ENCODE results near the gene KCTD20. TPM values are rescaled to one million over a fixed set of nuclear protein-coding genes. Genes with fewer than 3 reads are reported as not detected.

KCTD20 gene
- polyA plus RNA-seq, 1 donor from 2014 or later: 35.4 TPM

DNA sequence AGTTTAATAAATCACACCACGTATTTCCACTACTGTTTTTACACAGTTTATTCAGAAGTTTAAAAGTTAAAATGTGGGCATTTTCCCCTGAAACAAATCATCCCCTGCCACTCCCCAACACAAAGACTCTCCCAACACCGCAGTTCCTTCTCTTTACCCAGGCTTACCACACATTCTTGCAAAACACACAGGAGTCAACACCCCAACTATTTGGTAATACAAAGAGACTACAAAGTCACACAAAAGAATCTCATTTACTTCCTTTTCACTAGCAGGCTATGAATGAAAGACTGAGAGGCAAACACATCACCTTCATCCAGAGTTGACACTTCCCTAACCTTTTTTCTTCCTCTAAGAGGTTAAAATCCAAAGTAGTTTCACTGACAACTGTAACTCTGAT, 51.1 kb downstream of the KCTD20 start:
- H3K4me1 Mint-ChIP-seq: peaks cover 2 to 5% (median 4%) of the 10 kb centered on the region in 3 donors
- H3K27me3 Mint-ChIP-seq: no peaks in the 10 kb centered on the region
- peaks cover 14% of the 10 kb centered on the region for H3K36me3 Mint-ChIP-seq
- H3K4me3 Mint-ChIP-seq: no peak overlapping the region
- peak overlapping the region in 2 of 3 donors; percentile 19 to 42 for H3K27ac Mint-ChIP-seq
- no peaks in the 10 kb centered on the region for H3K9me3 Mint-ChIP-seq

DNA sequence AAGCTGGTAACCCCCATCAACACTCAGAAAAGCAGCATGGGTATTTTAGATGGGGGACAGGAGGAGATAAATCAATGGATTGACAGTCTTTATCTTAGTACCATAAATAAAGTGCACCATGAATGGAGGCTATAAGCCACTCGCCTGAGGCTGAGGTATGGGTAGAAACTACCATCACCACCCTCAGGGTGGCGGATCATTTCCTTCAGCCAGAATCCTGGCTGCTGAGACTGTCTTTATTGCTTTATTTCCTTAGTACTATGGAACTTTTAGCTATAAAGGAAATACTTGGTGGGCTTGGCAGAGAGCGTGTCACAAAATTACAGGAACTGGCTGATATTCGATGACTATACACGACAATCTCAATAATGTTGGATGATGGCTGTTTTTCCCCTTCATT, 52.3 kb downstream of the KCTD20 start:
- Mint-ChIP-seq H3K27me3 (no peaks in the 10 kb centered on the region), H3K36me3 (peaks cover 14% of the 10 kb centered on the region), H3K27ac (no peak overlapping the region), H3K9me3 (no peaks in the 10 kb centered on the region), H3K4me3 (no peak overlapping the region), H3K4me1 (peaks cover 0 to 4% (median 4%) of the 10 kb centered on the region in 3 donors)

DNA sequence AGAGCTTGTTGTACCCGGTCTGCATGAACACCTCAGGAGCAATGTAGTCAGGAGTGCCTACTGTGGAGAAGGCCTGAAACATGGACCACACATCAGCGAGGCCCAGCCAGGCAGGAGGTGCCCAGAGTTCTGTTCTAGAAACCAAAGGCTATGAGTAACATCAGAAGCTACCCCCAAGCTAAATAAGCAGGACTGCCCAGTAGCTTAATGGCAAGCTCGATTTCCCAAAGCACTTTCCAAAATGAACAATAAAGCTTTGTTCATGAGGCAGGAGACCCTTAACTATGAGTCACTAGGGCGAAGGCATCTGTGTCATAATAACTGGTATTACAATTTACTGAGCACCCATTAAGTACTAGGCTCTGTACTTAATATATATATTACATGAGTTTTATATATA, 57.1 kb downstream of the KCTD20 start:
- Mint-ChIP-seq H3K4me1 (peaks cover 0 to 2% (median 0%) of the 10 kb centered on the region in 3 donors), H3K27me3 (no peaks in the 10 kb centered on the region), H3K9me3 (no peaks in the 10 kb centered on the region), H3K36me3 (peaks cover 14% of the 10 kb centered on the region), H3K27ac (no peak overlapping the region), H3K4me3 (no peak overlapping the region)

DNA sequence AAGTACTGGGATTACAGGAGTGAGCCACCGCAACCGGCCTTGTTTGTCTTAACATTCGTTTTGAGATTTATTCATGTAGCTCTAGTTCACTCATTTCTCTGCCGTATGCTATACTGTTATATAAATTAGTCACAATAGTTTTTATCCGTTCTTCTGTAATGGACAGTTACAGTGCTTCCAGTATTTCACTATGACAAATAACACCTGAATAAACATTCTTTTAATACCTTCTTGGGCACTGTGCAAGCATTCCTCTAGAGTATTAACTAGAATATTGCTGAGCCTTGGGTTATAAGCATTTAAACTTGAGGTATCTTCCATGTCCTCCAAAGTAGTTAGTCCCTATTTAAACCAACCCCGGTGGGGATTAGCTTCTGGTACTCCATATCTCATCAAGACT, 58.9 kb downstream of the KCTD20 start:
- H3K36me3 Mint-ChIP-seq: peaks cover 8% of the 10 kb centered on the region
- peaks cover 0 to 5% (median 0%) of the 10 kb centered on the region in 3 donors for H3K4me1 Mint-ChIP-seq
- no peak overlapping the region for H3K4me3 Mint-ChIP-seq

DNA sequence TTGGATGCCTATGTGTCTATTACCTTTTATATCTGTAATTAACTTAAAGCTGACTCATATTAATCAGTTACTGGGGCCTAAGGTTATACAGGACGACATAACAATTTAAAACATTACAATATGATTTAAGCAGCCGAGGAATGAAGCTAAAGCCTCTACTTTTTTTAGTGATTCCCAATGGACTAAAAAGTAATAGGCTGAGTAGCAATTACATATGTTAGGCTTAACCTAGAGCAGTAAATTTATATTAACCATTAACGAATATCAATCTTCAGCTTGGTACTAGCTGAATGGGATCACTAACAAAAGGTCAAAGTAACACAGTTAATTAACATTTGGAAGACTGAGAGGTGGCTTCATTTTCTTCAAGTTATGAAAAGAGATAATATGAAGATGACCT, 61.4 kb downstream of the KCTD20 start:
- Mint-ChIP-seq H3K27ac (no peak overlapping the region), H3K9me3 (no peaks in the 10 kb centered on the region), H3K36me3 (peaks cover 6% of the 10 kb centered on the region)

More for the DNA sequence above, 58.9 kb downstream of the KCTD20 start:
- peak overlapping the region in 1 of 3 donors; percentile 47 for H3K27ac Mint-ChIP-seq
- no peaks in the 10 kb centered on the region for H3K27me3 Mint-ChIP-seq
- H3K9me3 Mint-ChIP-seq: no peaks in the 10 kb centered on the region

DNA sequence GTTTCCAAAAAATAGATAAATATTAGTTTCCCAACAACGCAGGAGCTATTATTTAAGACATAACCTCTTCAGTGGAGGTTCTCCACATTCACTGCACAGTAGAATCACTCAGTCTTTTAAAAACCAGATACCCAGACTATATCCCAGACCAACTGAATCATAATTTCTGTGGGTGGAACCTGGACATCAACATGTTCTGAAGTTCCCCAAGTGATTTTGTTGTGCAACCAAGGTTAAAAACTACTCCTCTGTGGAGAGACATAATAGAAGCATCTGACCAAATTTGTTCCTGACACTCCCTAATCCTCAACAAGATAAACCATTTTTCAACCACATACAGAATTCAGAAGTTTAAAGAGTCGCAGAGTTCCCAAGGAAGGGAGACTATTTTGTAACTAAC, 62.2 kb downstream of the KCTD20 start:
- Mint-ChIP-seq H3K36me3 (peaks cover 4% of the 10 kb centered on the region), H3K27ac (no peak overlapping the region), H3K9me3 (no peaks in the 10 kb centered on the region), H3K27me3 (no peaks in the 10 kb centered on the region), H3K4me1 (peaks cover 2 to 6% (median 4%) of the 10 kb centered on the region in 3 donors), H3K4me3 (peak overlapping the region in 1 of 4 donors; percentile 47)

More for the DNA sequence above, 61.4 kb downstream of the KCTD20 start:
- peaks cover 2 to 8% (median 4%) of the 10 kb centered on the region in 3 donors for H3K4me1 Mint-ChIP-seq
- H3K4me3 Mint-ChIP-seq: no peak overlapping the region
- no peaks in the 10 kb centered on the region for H3K27me3 Mint-ChIP-seq

DNA sequence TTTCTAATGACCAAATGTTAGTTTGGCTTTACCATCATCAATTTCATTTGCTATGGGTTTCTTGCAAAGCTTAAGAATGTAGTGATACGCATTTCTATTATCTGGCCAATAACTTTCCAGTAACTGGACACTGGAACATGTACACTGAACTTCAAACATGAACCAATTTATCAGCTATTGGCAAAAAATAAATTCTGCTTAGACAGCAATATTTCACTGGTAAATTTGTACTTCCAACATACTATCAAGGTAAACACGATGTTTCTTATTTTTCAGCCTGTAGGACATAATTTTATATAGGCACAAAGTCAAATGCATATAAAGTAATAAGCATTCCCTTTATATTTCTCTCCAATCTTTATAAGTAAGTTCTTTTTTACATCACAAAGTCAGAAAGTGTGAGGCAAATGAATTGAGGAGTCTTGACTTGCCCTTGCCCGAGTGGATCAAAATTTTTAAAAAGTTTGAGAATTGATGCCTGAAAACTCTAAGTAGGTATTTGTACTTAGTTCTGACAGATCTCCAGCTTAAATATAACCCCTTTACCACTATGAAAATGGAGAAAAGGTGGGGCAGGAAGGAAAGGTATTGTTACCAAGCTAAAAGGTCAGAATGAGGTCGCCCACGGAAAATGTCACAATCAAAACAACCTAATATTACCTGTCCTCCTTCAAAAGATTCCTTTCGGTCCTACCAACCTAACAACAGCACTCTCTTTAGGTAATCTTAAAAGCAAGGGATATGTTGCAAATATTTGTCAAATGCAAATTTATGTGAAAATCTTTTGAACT, 63.1 kb downstream of the KCTD20 start:
- H3K4me3 Mint-ChIP-seq: peak overlapping the region in 1 of 4 donors; percentile 74
- H3K36me3 Mint-ChIP-seq: peaks cover 4% of the 10 kb centered on the region
- H3K27ac Mint-ChIP-seq: peak overlapping the region in 2 of 3 donors; percentile 59 to 80
- no peaks in the 10 kb centered on the region for H3K27me3 Mint-ChIP-seq
- H3K9me3 Mint-ChIP-seq: no peaks in the 10 kb centered on the region
- H3K4me1 Mint-ChIP-seq: peaks cover 4 to 6% (median 4%) of the 10 kb centered on the region in 3 donors

DNA sequence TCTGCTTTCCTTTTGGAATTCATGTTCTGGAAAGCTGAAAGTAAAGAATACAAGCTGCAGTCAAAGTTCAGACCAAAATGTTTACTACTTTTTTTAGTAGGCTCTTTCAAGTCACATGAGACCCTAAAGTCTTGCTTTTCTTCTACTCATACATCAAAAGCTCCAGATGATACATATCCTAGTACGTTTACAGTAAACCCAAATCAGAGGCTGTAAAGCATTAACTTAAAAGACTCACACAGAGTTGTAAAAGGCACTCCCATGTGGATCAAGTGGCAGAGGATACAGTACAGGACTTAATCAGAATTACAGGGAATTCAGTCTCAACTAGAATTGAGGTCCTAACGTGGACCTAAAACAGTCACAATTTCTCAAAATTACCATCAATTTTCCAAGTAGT, 63.8 kb downstream of the KCTD20 start:
- peaks cover 4% of the 10 kb centered on the region for H3K36me3 Mint-ChIP-seq
- H3K27ac Mint-ChIP-seq: peak overlapping the region in 2 of 3 donors; percentile 9 to 59
- H3K9me3 Mint-ChIP-seq: no peaks in the 10 kb centered on the region
- H3K4me3 Mint-ChIP-seq: no peak overlapping the region
- H3K27me3 Mint-ChIP-seq: no peaks in the 10 kb centered on the region
- H3K4me1 Mint-ChIP-seq: peaks cover 4 to 6% (median 4%) of the 10 kb centered on the region in 3 donors

DNA sequence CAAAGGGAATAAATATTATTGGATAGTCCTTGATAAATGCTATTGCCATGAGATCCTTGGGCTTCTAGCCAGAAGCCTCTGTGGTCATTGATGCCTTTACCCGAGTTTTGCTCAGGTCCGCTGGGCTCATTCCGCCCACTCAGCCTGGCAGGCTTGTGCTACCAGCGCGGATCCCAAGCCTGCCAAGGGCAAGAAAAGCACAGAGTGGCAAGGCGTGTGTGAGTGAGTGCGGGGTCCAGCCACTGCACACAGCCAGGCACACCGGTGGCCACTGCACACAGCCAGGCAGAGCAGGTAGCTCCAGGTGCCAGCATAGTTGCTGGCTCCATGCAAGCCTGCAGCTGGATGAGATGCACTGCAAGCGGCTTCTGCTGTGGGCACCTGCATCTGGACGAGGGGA, 65.7 kb downstream of the KCTD20 start:
- Mint-ChIP-seq H3K27ac (no peak overlapping the region), H3K4me1 (peaks cover 5 to 8% (median 7%) of the 10 kb centered on the region in 3 donors), H3K4me3 (no peak overlapping the region), H3K27me3 (no peaks in the 10 kb centered on the region), H3K9me3 (no peaks in the 10 kb centered on the region), H3K36me3 (peaks cover 4% of the 10 kb centered on the region)

DNA sequence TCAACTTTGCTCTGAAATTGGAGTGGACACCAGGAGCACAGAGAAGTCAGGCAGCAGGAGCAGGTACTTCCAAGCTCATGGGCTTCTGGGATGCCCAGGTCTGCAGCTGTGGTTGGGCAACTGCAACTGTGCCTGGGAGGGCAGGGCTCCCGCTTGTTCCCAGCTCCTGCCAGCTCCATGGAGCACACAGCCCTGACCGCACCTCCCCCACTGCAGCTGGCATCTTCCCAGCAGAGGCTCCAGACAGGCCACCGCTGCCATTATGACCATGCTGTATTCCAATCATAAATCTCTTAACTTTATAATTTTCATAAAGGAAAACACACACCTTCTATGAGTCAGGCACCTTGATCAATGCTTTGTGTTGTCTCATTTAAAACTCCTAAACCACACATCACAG, 67.6 kb downstream of the KCTD20 start:
- H3K4me1 Mint-ChIP-seq: peaks cover 5 to 8% (median 7%) of the 10 kb centered on the region in 3 donors
- H3K9me3 Mint-ChIP-seq: no peaks in the 10 kb centered on the region
- H3K27ac Mint-ChIP-seq: no peak overlapping the region
- no peak overlapping the region for H3K4me3 Mint-ChIP-seq
- peaks cover 2% of the 10 kb centered on the region for H3K36me3 Mint-ChIP-seq
- no peaks in the 10 kb centered on the region for H3K27me3 Mint-ChIP-seq

DNA sequence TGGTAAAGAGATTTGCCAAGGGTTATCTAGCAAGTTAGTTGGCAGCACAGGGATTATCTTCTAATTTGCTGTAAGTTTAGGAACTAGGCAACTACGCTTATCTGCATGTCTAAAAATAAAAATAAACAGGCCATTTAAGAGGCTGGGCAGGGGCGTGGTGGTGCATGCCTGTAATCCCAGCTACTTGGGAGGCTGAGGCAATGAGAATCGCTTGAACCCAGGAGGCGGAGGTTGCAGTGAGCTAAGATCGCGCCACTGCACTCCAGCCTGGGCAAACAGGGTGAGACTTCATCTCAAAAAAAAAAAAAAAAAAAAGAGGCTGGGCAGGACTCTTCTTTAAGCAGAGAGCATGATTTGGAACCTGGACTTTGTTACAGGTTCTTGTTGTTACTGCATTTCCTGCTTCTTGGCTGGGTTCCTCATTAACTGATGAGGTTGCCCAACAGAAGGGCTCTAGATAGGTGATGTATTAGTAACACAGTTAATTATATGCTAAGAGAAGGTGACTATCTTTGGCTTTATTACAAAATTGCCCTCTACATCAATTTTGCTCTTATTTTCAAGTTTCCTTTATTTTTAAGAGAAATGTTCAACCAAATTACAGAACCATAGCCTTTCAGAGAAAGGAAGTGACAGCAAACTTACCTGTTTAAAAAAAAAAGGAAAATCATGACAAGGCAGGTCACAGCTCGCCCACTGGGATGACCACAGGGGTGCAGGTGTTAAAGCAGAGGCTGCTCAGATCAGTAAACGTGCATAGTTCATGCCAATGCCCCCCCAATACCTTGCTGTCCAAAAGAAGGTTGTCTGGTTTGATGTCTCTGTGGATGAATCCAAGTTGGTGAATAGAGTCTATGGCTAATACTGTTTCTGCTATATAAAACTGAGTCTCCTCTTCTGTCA, 72.0 kb downstream of the KCTD20 start:
- H3K4me1 Mint-ChIP-seq: peaks cover 3 to 8% (median 4%) of the 10 kb centered on the region in 3 donors

DNA sequence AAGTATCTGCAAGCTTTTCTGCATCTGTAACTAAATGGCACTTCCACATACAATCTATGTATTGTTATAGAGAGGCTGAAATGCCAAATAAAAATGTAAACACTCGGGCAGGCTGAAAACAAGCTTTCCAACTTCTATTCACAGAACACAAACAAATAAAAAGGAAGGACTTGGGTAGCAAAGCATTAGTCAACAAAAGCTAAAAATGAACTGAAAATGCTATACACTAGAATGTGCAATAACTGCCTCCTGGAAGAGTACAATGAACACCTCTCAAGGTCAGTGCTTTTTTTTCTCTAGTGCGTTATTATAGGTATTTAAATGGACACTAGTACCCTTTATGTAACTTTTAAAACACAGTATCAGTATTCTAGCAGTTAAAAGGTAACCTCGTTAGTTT, 73.0 kb downstream of the KCTD20 start:
- peaks cover 2% of the 10 kb centered on the region for H3K36me3 Mint-ChIP-seq
- peaks cover 2 to 8% (median 4%) of the 10 kb centered on the region in 3 donors for H3K4me1 Mint-ChIP-seq
- no peaks in the 10 kb centered on the region for H3K27me3 Mint-ChIP-seq

More for the DNA sequence above, 72.0 kb downstream of the KCTD20 start:
- H3K27ac Mint-ChIP-seq: peak overlapping the region in 1 of 3 donors; percentile 31
- no peaks in the 10 kb centered on the region for H3K27me3 Mint-ChIP-seq
- H3K4me3 Mint-ChIP-seq: no peak overlapping the region
- H3K9me3 Mint-ChIP-seq: no peaks in the 10 kb centered on the region
- H3K36me3 Mint-ChIP-seq: peaks cover 2% of the 10 kb centered on the region

DNA sequence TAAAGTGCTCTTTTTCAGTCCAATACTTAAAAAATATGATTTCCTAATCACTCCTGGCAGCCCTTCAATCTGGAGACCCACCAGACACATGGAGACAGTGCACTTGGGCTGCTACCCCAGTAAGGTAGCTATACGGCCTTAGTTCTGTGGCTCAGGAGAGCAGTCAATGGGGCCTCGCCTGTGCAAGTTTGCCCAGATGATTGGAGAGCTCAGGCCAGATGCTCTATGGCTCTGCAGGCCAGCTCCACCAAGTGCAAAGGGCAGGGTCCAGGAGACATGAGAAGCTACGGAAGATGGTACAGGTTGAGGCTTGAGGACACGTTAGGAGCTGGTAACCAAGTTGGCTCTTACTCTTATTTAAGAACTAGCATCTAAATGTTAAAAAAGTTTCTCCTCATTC, 73.8 kb downstream of the KCTD20 start:
- H3K27me3 Mint-ChIP-seq: no peaks in the 10 kb centered on the region
- H3K27ac Mint-ChIP-seq: no peak overlapping the region
- H3K36me3 Mint-ChIP-seq: peaks cover 2% of the 10 kb centered on the region
- H3K9me3 Mint-ChIP-seq: no peaks in the 10 kb centered on the region
- H3K4me3 Mint-ChIP-seq: no peak overlapping the region
- peaks cover 2 to 8% (median 4%) of the 10 kb centered on the region in 3 donors for H3K4me1 Mint-ChIP-seq

More for the DNA sequence above, 73.0 kb downstream of the KCTD20 start:
- no peaks in the 10 kb centered on the region for H3K9me3 Mint-ChIP-seq
- H3K27ac Mint-ChIP-seq: no peak overlapping the region
- H3K4me3 Mint-ChIP-seq: no peak overlapping the region

DNA sequence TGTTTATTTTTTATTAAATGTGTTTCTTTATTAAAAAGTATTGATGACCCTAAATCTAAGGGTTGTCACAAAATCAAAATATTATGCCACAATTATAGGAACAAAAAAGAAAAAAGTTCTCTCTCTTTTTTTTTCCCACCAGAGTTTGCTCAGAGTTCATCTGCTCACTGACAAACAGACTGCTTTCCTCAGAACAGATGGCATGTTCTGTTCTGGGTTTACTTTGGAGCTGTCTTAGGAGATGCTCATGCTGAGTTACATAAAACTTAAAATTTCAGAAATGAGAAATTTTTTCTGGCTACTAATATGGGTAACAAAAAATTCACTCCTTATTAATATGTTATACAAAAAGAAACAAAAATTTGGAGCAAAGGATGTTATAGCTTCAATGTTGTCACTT, 74.2 kb downstream of the KCTD20 start:
- H3K36me3 Mint-ChIP-seq: peaks cover 2% of the 10 kb centered on the region
- no peaks in the 10 kb centered on the region for H3K9me3 Mint-ChIP-seq
- peaks cover 2 to 8% (median 4%) of the 10 kb centered on the region in 3 donors for H3K4me1 Mint-ChIP-seq
- H3K27me3 Mint-ChIP-seq: no peaks in the 10 kb centered on the region
- no peak overlapping the region for H3K4me3 Mint-ChIP-seq
- no peak overlapping the region for H3K27ac Mint-ChIP-seq

DNA sequence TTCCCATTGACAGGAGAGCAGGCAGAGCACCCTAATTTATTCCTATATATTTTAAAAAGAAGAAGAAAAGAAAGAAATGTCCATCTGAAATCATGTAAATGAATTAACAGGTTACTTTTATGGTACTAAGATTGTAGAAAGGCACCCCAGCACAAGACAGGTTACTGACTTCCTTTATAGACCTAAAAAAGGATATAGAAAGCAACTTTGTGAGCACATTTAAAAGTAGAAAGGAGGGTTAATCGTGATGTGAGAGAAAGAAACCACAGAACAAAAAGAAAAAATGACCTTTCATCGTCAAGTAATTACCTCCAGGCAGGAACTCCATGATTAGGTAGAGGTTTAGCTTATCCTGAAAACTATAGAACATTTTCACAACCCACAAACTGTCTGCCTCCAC, 74.6 kb downstream of the KCTD20 start:
- H3K4me3 Mint-ChIP-seq: no peak overlapping the region
- H3K9me3 Mint-ChIP-seq: no peaks in the 10 kb centered on the region
- no peaks in the 10 kb centered on the region for H3K27me3 Mint-ChIP-seq
- no peaks in the 10 kb centered on the region for H3K36me3 Mint-ChIP-seq
- peaks cover 0 to 7% (median 0%) of the 10 kb centered on the region in 3 donors for H3K4me1 Mint-ChIP-seq
- H3K27ac Mint-ChIP-seq: no peak overlapping the region
